ENCODE results near the gene AGO1.

- TF ChIP-seq POLR2A (IDR thresholded peaks at IDR 0.05; ENCODE audit: low read depth, low read length): no peak
- TF ChIP-seq POLR2AphosphoS5 (IDR thresholded peaks at IDR 0.05; ENCODE audit: low read depth, low read length): no peak
- no peak for TF ChIP-seq TAF1 (IDR thresholded peaks at IDR 0.05; ENCODE audit: low read depth, low read length)
These were observed 444 bp upstream of the AGO1 start for GRCh38 chr1:35882586-35882944.
